ENCODE measurements around the gene KRTAP12-3.

- TF ChIP-seq CTCF (IDR thresholded peaks at IDR 0.05) (no peak), POLR2A (IDR thresholded peaks at IDR 0.05) (no peak)
These were observed 41.7 kb upstream of the KRTAP12-3 start for GRCh38 chr21:44615911-44616590.

Data from testis (tissue), 2 donors.